RPMI8226 (cell line): ENCODE measurements around the gene ADAMTS10.
"Not testable (repeated sequence)": the region's sequence is repeated elsewhere in the genome, so short reads cannot be mapped to it uniquely, and the experiment has no call there.

ENCODE experiments used
- DNase-seq: peaks from one replicate; pipeline ENCODE4 v3.0.0-alpha.2; 2015

Gene ADAMTS10

DNA sequence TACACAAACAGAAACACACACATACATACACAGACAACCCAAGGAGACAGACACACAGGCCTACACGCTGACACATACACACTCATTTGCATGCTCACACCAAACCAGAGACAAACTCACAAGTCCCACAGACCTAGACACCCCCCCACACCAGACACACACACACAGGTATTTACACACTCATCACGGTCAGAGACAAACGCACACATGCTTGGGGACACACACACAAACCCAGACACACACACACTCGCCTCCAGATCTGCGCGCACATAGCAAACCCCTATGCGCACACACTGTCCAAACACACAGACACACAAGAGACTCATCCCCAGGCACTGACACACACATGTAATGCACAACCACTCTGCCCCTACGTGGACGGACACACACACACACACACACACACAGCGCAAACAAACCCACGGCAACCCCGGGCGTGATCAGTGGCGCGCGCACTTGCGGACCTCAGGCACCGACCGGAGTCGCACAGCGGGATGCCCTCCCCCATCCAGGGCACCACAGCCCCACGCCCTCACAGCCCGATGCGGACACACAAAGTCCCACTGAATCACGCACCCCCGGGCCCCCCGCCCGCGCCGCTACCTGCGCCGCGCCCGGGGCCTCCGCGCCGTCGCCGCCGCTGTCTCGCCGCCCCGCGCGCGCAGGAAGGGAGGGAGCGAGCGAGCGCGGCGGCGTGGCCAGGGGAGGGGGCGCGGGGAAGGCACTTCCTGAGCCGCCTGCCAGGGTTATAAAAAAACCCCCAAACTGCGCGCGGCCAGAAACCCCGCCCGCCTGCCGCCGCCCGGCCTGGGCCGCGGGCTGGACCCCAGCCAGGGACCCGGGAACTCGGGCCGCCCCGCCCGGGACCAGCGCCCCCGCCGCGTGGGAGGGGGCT, at the start of gene ADAMTS10:
ADAMTS10 (minus strand) TSS at position 675 of the 895 bp plus-strand sequence. CDS start 5,005 bp downstream, outside the sequence.
- peak; percentile 35 for DNase-seq

DNA sequence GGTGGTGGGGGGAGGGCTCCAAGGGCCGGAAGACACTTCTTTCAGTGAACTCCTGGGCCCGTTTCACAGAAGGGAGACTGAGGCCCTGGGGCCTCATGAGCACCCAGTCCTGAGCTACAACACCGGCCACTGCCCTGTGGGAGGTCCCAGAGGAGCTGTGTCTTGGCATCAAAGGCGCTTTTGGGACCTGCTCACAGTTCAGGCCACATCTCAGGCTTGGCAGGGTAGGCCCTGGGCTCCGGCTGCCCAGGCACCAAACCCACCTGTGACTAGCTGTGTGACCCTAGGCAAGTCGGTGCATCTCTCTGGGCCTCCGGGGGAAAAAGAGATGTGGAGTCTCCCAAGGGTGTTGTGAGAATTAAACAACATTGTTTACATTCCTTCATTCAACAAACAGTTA, 49.4 kb upstream of the ADAMTS10 start:
- DNase-seq, result no peak

DNA sequence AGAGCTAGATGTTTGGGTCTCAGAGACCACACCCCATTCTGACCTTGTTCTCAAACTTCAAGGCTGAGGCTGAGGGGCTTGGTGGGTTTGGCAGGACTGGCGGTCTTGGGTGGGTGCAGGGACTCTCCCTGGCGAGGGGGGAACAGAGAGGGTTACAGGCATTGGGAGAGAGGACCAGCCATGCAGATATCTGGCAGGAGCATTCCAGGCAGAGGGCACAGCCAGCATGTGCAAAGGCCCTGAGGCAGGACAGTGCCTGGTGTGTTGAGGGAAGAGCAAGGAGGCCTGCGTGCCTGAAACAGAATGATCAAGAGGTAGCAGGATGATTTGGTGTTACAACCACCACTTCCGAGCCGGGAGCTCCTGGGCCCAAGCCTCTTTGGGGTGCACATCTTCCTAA, 47.4 kb upstream of the ADAMTS10 start:
- no peak for DNase-seq

- DNase-seq, result peak; percentile 86
Measured at GRCh38 chr19:8655340-8655709, 44.8 kb upstream of the ADAMTS10 start.

DNA sequence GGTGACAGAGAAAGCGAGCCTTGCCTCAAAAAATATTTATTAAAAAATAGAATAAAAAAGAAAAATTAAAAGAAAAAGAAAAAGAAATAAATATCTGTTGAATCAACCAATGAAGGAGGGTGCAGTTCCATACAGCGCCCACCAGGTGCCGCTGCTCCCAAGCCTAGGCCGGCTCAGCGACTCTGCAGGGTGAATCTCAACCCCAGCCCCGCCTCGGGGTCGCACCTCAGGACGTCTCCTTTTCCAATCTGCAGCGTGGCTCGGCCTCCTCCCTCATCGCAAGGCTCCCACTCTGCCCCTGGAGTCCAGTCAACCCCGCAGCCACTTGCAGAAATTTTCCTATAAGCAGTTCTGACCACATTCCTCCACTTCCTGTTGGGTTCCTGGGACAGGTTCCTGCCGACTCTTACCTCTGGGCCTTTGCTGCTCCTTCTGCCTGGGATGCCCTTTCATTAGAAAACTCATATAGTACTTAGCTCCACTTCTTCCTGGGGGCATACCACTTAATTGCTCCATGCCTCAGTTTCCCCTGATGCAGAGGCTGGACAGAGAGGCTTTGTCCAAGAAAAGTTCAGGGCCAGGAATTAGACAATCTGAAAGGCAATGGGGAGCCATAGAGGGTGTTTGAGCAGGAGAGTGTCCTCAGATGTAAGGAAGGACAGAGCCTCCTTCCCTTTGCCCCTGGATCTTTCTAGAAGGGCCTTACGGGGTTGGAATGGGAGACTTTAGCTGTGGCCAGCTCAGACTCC, 44.2 kb upstream of the ADAMTS10 start:
- DNase-seq, result peak; percentile 70

- DNase-seq, result no peak
Measured at GRCh38 chr19:8648240-8648639, 37.7 kb upstream of the ADAMTS10 start.

GRCh38 chr19:8643860-8644653, 33.5 kb upstream of the ADAMTS10 start:
- DNase-seq, result no peak

DNA sequence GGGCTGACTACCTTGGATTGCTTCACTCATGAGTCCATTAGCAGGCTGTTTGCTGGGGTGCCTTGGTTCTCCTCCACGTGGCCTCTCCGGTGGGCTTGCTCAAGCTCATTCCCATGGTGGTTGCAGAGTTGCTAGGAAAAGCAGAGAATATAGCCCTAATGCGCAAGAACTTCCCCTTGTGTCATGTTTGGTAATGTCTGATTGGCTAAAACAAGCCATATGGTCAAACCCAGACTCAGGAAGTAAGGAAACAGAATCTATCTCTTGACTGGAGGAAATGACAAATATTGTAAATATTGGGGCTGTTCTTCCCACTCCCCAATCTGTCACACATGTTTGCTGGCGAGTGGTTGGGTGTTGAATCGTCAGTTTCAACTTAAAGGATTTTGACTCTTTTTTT, 32.0 kb upstream of the ADAMTS10 start:
- DNase-seq, result no peak

DNA sequence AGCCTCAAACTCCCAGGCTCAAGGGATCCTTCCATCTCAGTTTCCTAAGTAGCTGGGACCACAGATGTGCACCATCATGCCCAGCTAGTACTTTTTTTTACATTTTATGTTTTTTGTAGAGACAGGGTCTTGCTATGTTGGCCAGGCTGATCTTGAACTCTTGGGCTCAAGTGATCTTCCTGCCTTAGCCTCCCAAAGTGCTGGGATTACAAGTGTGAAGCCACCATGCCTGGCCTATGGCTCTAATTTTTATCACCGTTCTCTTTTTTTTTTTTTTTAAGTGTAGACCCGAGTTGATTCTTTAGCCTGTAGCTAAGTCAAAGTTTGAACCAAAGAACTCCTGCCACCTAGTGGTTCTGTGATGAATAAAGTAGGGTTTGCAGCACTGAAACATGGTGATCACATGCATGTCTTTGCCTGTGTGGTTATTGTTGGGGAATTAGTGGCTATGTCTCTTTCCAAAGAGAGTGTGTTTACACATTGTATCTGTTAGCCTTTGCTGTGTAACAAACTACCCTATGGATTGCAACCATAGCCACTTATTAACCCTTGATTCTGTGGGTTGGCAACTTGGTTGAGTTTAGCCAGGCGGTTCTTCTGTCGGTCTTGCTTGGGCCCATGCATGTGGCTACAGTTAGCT, 31.5 kb upstream of the ADAMTS10 start:
- DNase-seq, result peak; percentile 61

GRCh38 chr19:8641221-8641907, 30.8 kb upstream of the ADAMTS10 start:
- DNase-seq, result no peak

- peak; percentile 28 for DNase-seq
Measured at GRCh38 chr19:8640402-8641004, 30.0 kb upstream of the ADAMTS10 start.

DNA sequence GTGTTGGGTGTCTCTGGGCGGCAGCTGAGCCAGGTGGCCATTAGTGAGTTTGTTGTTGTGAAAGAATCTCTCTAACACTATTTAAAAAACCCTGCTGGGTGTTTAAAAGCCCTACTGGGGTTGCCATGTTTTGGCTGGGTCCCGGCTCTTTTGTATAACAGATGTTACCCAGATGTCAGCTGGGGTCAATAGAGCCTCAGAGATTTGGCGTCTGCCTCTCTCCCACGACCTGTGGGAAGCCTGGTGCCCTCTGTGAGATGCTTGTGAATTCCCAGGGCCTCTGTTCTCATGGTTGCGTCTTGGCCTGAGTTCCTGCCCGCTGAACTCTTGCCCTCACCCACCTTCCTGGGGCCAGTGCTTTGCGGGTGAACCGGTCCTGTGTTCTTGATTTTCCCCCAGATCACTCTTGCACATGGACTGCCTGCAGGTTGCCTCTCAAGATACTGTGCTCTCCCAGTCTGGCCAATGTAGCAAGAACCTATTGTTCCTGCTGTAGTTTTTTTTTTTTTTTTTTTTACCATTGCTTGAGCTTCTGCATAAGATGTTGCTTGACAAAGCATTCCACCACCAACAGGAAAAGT, 29.4 kb upstream of the ADAMTS10 start:
- DNase-seq, result peak; percentile 59

DNA sequence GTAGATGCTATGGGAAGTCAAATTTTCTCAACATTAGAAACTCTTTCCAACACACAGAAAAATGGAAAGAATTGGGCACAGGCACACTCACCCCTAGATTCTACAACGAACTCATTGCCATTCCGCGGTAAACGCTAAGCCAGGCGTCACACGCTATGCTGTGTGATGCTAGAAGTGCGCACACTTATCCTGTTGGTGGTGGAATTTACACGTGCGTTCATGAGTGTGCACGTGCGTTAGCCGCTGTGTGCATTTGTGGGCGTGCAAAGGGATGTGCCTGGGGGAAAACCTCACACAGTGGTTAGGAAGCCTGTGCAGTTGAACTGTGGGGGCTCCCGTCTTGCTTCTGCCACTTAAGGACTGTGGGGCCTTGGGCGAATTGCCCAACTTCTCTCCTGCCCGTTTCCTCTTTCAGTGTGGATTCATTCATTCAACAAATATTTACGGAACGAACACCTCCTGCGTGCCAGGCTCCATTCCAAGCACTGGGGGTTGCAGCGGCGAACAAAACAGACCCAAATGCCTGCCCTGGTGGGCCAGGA, 27.6 kb upstream of the ADAMTS10 start:
- DNase-seq, result peak; percentile 46

GRCh38 chr19:8637070-8637469, 26.6 kb upstream of the ADAMTS10 start:
- not testable (repeated sequence) for DNase-seq

DNA sequence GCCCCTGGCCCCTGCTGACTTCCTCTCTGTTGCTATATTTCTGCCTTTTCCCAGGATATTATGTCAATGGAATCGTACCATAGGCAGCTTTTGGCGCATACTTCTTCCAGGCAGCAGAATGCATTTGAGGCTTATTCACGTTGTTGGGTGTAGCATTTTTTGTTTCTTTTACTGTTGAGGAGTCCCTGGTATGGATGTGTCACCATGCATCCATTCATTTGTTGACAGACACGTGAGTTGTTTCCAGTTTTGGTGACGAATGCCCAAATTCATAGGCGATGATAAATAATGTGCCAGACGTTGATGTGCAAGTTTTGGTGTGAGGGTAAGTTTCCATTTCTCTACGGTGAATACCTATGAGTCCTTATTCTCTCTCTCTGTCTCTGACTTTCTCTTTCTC, 24.9 kb upstream of the ADAMTS10 start:
- DNase-seq, result no peak

DNA sequence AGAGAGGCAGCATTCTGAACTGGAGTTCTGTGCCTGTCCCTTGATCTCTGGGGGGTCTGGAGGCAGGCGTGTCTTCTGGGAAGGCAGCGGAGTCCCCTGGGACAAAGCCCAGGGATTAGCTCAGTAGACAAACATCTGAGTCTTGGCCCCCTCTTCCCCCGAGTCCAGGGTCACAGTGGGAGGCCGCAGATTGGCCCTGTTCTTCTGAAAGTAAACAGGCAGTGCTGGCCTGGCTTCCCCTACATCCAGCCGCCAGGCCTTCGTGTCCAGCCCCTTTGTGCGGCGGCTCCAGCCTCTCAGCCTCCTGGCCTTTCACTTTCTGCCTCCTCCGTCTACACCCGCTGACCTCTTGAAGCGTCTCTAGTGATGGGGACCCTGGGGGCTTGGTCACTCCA, 20.9 kb upstream of the ADAMTS10 start:
- no peak for DNase-seq

DNA sequence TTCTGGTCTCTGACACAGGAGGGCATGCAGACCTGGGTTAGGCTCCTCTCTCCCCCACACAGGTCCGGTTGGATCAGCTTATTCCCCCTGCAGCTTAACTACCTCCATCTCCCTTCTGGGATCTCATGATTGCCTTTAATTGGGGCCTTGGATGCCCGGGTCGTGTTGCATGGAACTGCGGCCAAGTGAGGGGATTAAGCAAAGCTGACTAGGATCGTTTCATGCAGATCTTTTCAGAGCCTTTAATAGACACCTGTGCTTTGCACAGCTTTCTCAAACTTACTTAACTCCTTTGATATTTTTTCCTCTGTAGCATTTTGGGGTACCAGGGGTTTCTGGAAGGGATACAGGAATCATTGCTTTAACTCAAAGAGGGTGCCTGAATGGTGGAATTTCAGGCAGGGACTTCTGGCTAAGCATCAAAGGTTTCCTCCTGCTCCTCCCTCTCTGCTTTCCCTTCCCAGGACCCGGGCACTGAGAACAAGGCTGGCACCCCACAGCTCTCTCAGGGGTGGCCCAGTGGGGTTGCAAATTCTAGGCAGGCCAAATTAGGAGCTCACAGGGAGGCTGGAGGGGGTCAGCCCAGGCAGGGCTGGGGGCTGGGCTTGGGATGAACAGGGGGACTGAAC, 20.4 kb upstream of the ADAMTS10 start:
- DNase-seq, result no peak

- DNase-seq, result no peak
Measured at GRCh38 chr19:8629996-8630683, 19.6 kb upstream of the ADAMTS10 start, which contains the start of gene NFILZ. Gene NFILZ, plus strand, starts transcription at chr19:8630633. Its CDS starts 46,133 bp downstream, at chr19:8676766.

DNA sequence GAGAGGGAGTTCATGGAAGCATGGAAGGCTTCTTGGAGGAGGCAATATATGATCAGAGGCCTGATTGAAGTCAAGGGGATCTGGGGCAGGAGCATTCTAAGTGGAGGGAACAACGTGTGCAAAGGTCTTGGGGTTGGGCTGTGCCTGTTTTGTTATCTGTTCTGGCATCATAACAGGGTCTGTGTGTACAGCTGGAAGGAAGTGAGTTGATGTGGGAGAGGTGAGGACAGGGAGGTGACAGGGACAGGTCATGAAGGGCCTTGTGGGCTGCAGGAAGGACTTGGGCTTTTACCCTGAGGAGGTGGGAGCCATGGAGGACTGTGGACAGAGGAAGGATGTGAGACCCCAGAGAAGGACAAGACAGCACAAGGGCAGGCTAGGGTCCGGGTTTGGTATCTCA, 18.7 kb upstream of the ADAMTS10 start:
- DNase-seq, result no peak

GRCh38 chr19:8626842-8627241, 16.3 kb upstream of the ADAMTS10 start:
- DNase-seq, result no peak
